Endothelial cell of umbilical vein (primary cell): ENCODE results near the gene IZUMO4.

ENCODE experiments used
- EZH2 ChIP-seq: IDR thresholded peaks from 2 replicates; pipeline ENCODE4 v1.6.1; 2012; ENCODE audit warnings: borderline replicate concordance, low read depth, mild to moderate bottlenecking, moderate library complexity, low read length, inconsistent platforms; ENCODE audit not compliant: severe bottlenecking
- FOS ChIP-seq: IDR thresholded peaks from 2 replicates; pipeline ENCODE4 v1.6.1; 2011; ENCODE audit warnings: mild to moderate bottlenecking, low read length, moderate library complexity, borderline replicate concordance; ENCODE audit not compliant: insufficient read depth
- JUN ChIP-seq: IDR thresholded peaks from 2 replicates; pipeline ENCODE4 v1.6.1; 2011; ENCODE audit warnings: borderline replicate concordance, low read depth; ENCODE audit not compliant: insufficient read length, insufficient read depth
- MAX ChIP-seq: IDR thresholded peaks from 2 replicates; pipeline ENCODE4 v1.6.1; 2011; ENCODE audit not compliant: insufficient read depth, insufficient read length
- POLR2A ChIP-seq: IDR thresholded peaks from 2 replicates; pipeline ENCODE4 v1.6.1; 2012; ENCODE audit warnings: low read depth, mild to moderate bottlenecking, control low read depth, low read length
- POLR2AphosphoS5 ChIP-seq: IDR thresholded peaks from 2 replicates; pipeline ENCODE4 v1.6.1; 2012; ENCODE audit warnings: low read depth, mild to moderate bottlenecking, control low read depth, low read length, moderate library complexity; ENCODE audit not compliant: insufficient read depth
- TF ChIP-seq, protein P1 (sequence below), 2 donors: IDR thresholded peaks; 1 replicate in 1 of 2; 2 replicates in 1 of 2; pipeline ENCODE4 v1.5.1; 2011; ENCODE audit warnings: low read length in 2 of 2, mild to moderate bottlenecking in 2 of 2, moderate library complexity in 2 of 2, control low read depth in 1 of 2, inconsistent platforms in 1 of 2, low read depth in 1 of 2; ENCODE audit not compliant: insufficient read depth in 1 of 2; ENCODE audit errors: extremely low read depth in 1 of 2

DNA sequence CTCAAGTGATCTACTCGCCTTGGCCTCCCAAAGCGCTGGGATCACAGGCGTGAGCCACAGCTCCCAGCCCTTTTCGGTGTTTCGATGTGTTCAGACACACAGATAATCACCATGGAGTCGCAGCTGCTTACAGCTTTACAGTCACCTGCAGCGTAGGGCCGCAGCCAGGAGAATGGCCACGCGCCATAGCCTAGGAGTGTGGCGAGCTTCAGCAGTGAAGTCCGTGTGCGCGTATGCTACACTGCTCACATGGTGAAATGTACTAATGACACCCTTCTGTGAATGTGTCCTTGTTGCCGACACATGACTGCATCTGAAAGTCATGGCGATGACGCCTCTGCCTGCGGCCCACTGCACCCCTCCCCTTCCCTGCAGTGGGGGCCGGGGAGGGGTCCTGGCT is 31.0 kb downstream of the IZUMO4 start:
- TF ChIP-seq, protein P1, sequence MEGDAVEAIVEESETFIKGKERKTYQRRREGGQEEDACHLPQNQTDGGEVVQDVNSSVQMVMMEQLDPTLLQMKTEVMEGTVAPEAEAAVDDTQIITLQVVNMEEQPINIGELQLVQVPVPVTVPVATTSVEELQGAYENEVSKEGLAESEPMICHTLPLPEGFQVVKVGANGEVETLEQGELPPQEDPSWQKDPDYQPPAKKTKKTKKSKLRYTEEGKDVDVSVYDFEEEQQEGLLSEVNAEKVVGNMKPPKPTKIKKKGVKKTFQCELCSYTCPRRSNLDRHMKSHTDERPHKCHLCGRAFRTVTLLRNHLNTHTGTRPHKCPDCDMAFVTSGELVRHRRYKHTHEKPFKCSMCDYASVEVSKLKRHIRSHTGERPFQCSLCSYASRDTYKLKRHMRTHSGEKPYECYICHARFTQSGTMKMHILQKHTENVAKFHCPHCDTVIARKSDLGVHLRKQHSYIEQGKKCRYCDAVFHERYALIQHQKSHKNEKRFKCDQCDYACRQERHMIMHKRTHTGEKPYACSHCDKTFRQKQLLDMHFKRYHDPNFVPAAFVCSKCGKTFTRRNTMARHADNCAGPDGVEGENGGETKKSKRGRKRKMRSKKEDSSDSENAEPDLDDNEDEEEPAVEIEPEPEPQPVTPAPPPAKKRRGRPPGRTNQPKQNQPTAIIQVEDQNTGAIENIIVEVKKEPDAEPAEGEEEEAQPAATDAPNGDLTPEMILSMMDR (IDR thresholded peaks at IDR 0.05; ENCODE audit: extremely low read depth in 1 of 2, insufficient read depth in 1 of 2, low read depth in 1 of 2, low read length in 2 of 2) = no peak
- no peak for TF ChIP-seq POLR2AphosphoS5
- no peak for TF ChIP-seq EZH2
- TF ChIP-seq FOS = no peak
- TF ChIP-seq POLR2A = no peak
- no peak for TF ChIP-seq MAX
- no peak for TF ChIP-seq JUN
